ENCODE measurements around the gene FGF14. TPM values are rescaled to one million over a fixed set of nuclear protein-coding genes. Genes with fewer than 3 reads are reported as not detected.

FGF14 gene
- total and polyA plus RNA-seq, 2 donors (not counting 3 experiments of a cell fraction or from before 2014, with no cell fraction given): not detected

- ChIA-PET CTCF (no interaction called here), POLR2A (no interaction called here)
- Histone ChIP-seq H3K36me3 (ENCODE audit: control insufficient read depth in 2 of 2, extremely low read depth in 1 of 2, insufficient read depth in 2 of 2, low read length in 2 of 2) (no peaks in the 10 kb centered on the region), H3K4me2 (ENCODE audit: insufficient read depth, low read length) (no peak overlapping the region), H3K27me3 (ENCODE audit: control insufficient read depth in 2 of 2, insufficient read depth in 2 of 2, low read length in 2 of 2) (peaks cover 33 to 64% of the 10 kb centered on the region in 2 experiments), H3K4me1 (ENCODE audit: control insufficient read depth, extremely low read depth, insufficient read depth, low read length) (no peaks in the 10 kb centered on the region), H3K79me2 (ENCODE audit: control insufficient read depth, insufficient read depth, low read length) (no peaks in the 10 kb centered on the region), H3K9me3 (replicated peaks; ENCODE audit: control insufficient read depth, insufficient read depth, low read length) (no peaks in the 10 kb centered on the region), H2AFZ (ENCODE audit: low read depth, low read length) (no peak overlapping the region), H3K27ac (ENCODE audit: insufficient read depth, low read depth, low read length) (no peak overlapping the region), H3K9ac (replicated peaks; ENCODE audit: extremely low read depth, insufficient read depth, low read length) (no peak overlapping the region), H3K9me1 (replicated peaks; ENCODE audit: control insufficient read depth, extremely low read depth, insufficient read depth, low read length) (no peaks in the 10 kb centered on the region), H4K20me1 (replicated peaks; ENCODE audit: control insufficient read depth, extremely low read depth, insufficient read depth, low read length) (no peaks in the 10 kb centered on the region), H3K4me3 (replicated peaks in 1 of 3; ENCODE audit: insufficient read depth in 1 of 3, low read depth in 1 of 3, low read length in 3 of 3) (peak overlapping the region in 1 of 3 experiments; percentile 2)
- FAIRE-seq (no peak), DNase-seq (ENCODE audit: low read depth, low spot score) (no peak)
- dilution Hi-C loops (cut with MboI; ENCODE audit: extremely low pct_ligation_motif_present, low sequenced_read_pairs): no loop called here
- TF ChIP-seq JUN (IDR thresholded peaks at IDR 0.05; ENCODE audit: borderline replicate concordance, insufficient read depth, insufficient read length, low read depth) (no peak), POLR2A (IDR thresholded peaks at IDR 0.05; ENCODE audit: low read depth, low read length) (no peak), EZH2 (IDR thresholded peaks at IDR 0.05; ENCODE audit: borderline replicate concordance, low read depth, low read length, severe bottlenecking) (peak; percentile 42), POLR2AphosphoS5 (IDR thresholded peaks at IDR 0.05; ENCODE audit: insufficient read depth, low read depth, low read length) (no peak), CTCF (IDR thresholded peaks at IDR 0.05; ENCODE audit: extremely low read depth in 1 of 2, insufficient read depth in 1 of 2, low read depth in 1 of 2, low read length in 2 of 2) (peak in 1 of 2 donors; percentile 34)
- no TSS peak for BruUV-seq (replicated peaks)
- intact Hi-C loops (cut with micrococcal nuclease): loop anchor here (5.0 kb wide), 1 partner anchor 404 kb away; no protein-coding TSS in a partner anchor
Observed at GRCh38 chr13:101916108-101916774, 485.6 kb downstream of the FGF14 start.
